Measurements from ENCODE around the gene TF. TPM values are rescaled to one million over a fixed set of nuclear protein-coding genes. Genes with fewer than 3 reads are reported as not detected.

Gene TF
- total and polyA plus RNA-seq, 12 donors: under 0.01 to 15.5 (median 2.2) TPM; not detected in 1

DNA sequence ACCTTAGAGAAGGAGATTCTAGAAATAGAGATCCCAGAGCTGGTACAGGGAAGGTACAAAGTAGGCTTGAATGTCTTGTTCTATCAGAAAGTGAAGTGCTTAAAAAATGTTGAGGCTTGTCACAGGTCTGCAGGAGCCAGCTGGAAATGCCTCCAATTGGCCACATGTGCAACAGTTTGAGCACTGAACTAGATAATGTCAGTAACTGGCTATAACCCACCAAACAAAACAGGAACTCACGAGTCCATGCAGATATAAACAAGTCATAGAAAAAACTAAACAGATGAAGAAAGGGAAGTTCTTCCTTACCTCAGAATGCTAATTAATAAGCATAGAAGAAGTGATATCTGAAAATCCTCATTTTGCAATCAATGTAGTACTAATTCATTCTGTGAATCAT, 11.9 kb upstream of the TF start:
- Histone ChIP-seq H3K4me3 (no peak overlapping the region), H3K27ac (no peak overlapping the region), H3K9me3 (replicated peaks in 1 of 3) (no peaks in the 10 kb centered on the region), H3K27me3 (no peaks in the 10 kb centered on the region), H3K36me3 (replicated peaks in 1 of 2) (no peaks in the 10 kb centered on the region), H3K4me1 (replicated peaks in 1 of 2) (no peaks in the 10 kb centered on the region)
- intact Hi-C loops (cut with DNase I): no loop called here
- TF ChIP-seq POLR2A (IDR thresholded peaks at IDR 0.05) (no peak), CTCF (IDR thresholded peaks at IDR 0.05) (no peak)
- WGBS, 4 donors: 47 to 71% (median 63%) methylated on average over 1 of the region's 1 CpG
- DNase-seq: no peak

DNA sequence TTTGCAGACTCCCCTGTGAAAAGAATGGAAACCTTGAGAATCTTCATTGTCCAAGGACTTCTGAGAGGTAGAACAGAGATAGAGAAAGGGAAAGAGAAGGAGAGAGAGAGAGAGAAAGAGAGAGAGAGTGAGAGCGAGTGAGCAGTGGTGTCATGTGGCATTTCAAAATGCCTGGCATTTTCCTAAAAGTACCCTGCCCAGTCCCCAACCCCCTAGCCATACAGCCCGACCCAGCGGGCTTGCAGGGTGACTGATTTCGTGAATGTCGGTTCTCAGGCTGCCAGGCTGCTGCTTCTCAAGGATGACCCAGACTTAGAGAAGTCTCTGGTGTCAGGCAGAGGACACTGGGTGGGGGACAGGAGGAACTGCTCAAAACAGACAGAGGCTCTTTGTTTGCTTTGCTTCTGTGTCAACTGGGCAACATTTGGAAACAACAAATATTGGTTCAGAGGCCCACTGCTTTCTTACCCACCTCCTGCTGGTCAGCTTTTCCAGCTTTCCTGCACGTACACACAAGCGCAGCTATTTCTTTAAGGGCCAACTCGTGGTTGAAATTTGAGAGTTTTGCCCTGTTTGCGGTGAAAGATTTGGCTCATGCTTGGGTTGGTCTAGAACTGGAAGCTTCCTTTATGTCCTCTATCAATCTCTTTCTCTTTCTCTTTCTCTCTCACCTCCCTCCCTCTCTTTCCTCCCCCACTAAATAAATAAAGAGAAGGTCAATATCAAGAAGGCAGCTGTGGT, 3.7 kb upstream of the TF start:
- Histone ChIP-seq H3K27ac (no peak overlapping the region), H3K27me3 (no peaks in the 10 kb centered on the region), H3K4me1 (replicated peaks in 1 of 2) (no peaks in the 10 kb centered on the region), H3K4me3 (no peak overlapping the region), H3K9me3 (replicated peaks in 1 of 3) (no peaks in the 10 kb centered on the region), H3K36me3 (replicated peaks in 1 of 2) (no peaks in the 10 kb centered on the region)
- DNase-seq: no peak
- TF ChIP-seq CTCF (IDR thresholded peaks at IDR 0.05) (no peak), POLR2A (IDR thresholded peaks at IDR 0.05) (no peak)
- 38 to 49% (median 44%) methylated on average over 9 of the region's 9 CpGs for WGBS, 4 donors
- intact Hi-C loops (cut with DNase I): no loop called here

DNA sequence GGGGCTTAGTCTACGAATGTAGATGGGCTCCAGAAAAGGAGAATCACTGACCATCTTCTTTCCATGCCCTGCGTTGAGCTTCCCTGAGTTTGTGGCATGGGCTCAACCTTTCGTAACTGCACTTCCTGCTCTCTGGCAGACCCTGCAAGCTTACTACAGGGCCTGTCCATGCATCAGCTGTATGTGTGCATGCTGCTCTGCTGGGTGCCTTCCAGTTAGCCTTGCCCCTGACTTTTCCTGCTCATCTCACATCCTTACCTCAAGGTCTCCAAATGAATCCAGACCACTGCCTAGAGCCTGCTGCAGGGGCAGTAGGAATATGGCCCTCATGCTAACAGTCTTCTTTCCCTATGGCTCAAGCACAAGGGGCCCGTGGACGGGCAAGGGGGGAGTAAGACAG, 2.0 kb upstream of the TF start:
- intact Hi-C loops (cut with DNase I): no loop called here

DNA sequence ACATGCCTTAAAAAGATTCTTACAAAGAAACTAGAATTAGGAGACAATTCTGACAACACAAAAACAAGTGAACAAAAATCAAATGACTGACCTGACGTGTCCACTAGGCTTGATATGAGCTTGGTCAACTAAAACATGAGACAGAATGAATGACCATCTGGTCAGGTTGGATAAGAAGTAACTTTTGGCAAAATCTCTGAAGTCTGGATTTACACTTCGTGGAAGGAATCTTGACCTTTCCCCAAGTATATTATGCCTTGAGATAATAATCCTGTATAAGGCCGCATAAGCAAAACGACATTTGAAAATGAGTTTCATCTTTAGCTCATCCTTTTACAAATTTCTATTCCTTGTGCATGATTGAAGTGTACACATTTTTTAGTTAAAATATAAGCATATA, 1.1 kb upstream of the TF start:
- intact Hi-C loops (cut with DNase I): no loop called here
- H3K9me3 ChIP-seq (replicated peaks in 1 of 3): no peaks in the 10 kb centered on the region
- no peak overlapping the region for H3K27ac ChIP-seq
- WGBS, 4 donors: 85 to 90% (median 86%) methylated on average over 4 of the region's 4 CpGs
- TF ChIP-seq POLR2A (IDR thresholded peaks at IDR 0.05) (no peak), CTCF (IDR thresholded peaks at IDR 0.05) (no peak)
- no peaks in the 10 kb centered on the region for H3K27me3 ChIP-seq
- H3K4me3 ChIP-seq: no peak overlapping the region
- no peaks in the 10 kb centered on the region for H3K4me1 ChIP-seq (replicated peaks in 1 of 2)
- no peak for DNase-seq
- no peaks in the 10 kb centered on the region for H3K36me3 ChIP-seq (replicated peaks in 1 of 2)

More for the DNA sequence above, 2.0 kb upstream of the TF start:
- no peaks in the 10 kb centered on the region for H3K27me3 ChIP-seq
- H3K27ac ChIP-seq: no peak overlapping the region
- WGBS, 4 donors: 68 to 82% (median 69%) methylated on average over 4 to 5 of the region's 5 CpGs
- no peaks in the 10 kb centered on the region for H3K36me3 ChIP-seq (replicated peaks in 1 of 2)
- DNase-seq: no peak
- no peak for TF ChIP-seq CTCF (IDR thresholded peaks at IDR 0.05)
- no peak for TF ChIP-seq POLR2A (IDR thresholded peaks at IDR 0.05)
- no peaks in the 10 kb centered on the region for H3K9me3 ChIP-seq (replicated peaks in 1 of 3)
- H3K4me3 ChIP-seq: no peak overlapping the region
- H3K4me1 ChIP-seq (replicated peaks in 1 of 2): no peaks in the 10 kb centered on the region
